ENCODE data around the gene C5orf63.

- TF ChIP-seq CTCF (IDR thresholded peaks at IDR 0.05; ENCODE audit: control extremely low read depth in 1 of 3, insufficient read depth in 1 of 3, low read depth in 1 of 3, low read length in 3 of 3) (no peak), POLR2A (IDR thresholded peaks at IDR 0.05; ENCODE audit: control extremely low read depth in 1 of 2, low read depth in 2 of 2, low read length in 2 of 2) (no peak), SP1 (IDR thresholded peaks at IDR 0.05; ENCODE audit: low read depth, low read length) (no peak), BRCA1 (IDR thresholded peaks at IDR 0.05; ENCODE audit: low read depth, low read length) (no peak), PHF8 (conservative IDR thresholded peaks at IDR 0.05; ENCODE audit: low read depth, low read length) (no peak)
Measured at GRCh38 chr5:127066721-127067120, 6.6 kb downstream of the C5orf63 start.

Measured in H1 (cell line).